GM23338 (cell line): ENCODE measurements around the gene DOCK2. TPM values are rescaled to one million over a fixed set of nuclear protein-coding genes. Genes with fewer than 3 reads are reported as not detected.

Experiments
- ATAC-seq: fragments of 200-7000 bp; cut with Tn5 transposase; 3 replicates; pipeline ENCODE4 v1.9.1; 2020
- DNase-seq: peaks from one replicate; pipeline ENCODE4 v3.0.0-alpha.2; 2015; ENCODE audit warnings: low spot score
- H2AFZ ChIP-seq: fragments of 200-600 bp; sonication (generic); 2 replicates; pipeline ENCODE4 v1.8.0; 2016; ENCODE audit warnings: antibody characterized with exemption, mild to moderate bottlenecking, moderate library complexity
- H3F3A ChIP-seq: fragments of 200-600 bp; sonication (generic); replicated peaks from 2 replicates; pipeline ENCODE4 v1.8.0; 2017; ENCODE audit warnings: antibody characterized with exemption, mixed run types, low read depth
- H3K27ac ChIP-seq: fragments of 200-600 bp; sonication (generic); 2 replicates; pipeline ENCODE4 v1.6.1; 2016; ENCODE audit warnings: low read depth
- H3K27me3 ChIP-seq: fragments of 200-600 bp; sonication (generic); 2 replicates; pipeline ENCODE4 v1.8.0; 2016; ENCODE audit warnings: mild to moderate bottlenecking, mixed run types, moderate library complexity; ENCODE audit not compliant: insufficient read depth
- H3K36me3 ChIP-seq: fragments of 200-600 bp; sonication (generic); 2 replicates; pipeline ENCODE4 v1.8.0; 2016; ENCODE audit warnings: mild to moderate bottlenecking; ENCODE audit not compliant: insufficient read depth
- H3K4me1 ChIP-seq: fragments of 200-600 bp; sonication (generic); 2 replicates; pipeline ENCODE4 v1.8.0; 2016; ENCODE audit warnings: mild to moderate bottlenecking, moderate library complexity; ENCODE audit not compliant: insufficient read depth
- H3K4me2 ChIP-seq: fragments of 200-600 bp; sonication (generic); 2 replicates; pipeline ENCODE4 v1.7.1; 2017; ENCODE audit warnings: mixed run types
- H3K4me3 ChIP-seq: fragments of 200-600 bp; sonication (generic); 2 replicates; pipeline ENCODE4 v1.6.1; 2016; ENCODE audit warnings: mixed run types
- H3K79me2 ChIP-seq: fragments of 200-600 bp; sonication (generic); replicated peaks from 2 replicates; pipeline ENCODE4 v1.8.0; 2017; ENCODE audit warnings: mild to moderate bottlenecking; ENCODE audit not compliant: insufficient read depth
- H3K9me2 ChIP-seq: fragments of 200-600 bp; sonication (generic); 2 replicates; pipeline ENCODE4 v1.8.0; 2017; ENCODE audit not compliant: insufficient read depth
- H4K20me1 ChIP-seq: fragments of 200-600 bp; sonication (generic); replicated peaks from 2 replicates; pipeline ENCODE4 v1.8.0; 2017; ENCODE audit warnings: mild to moderate bottlenecking; ENCODE audit not compliant: insufficient read depth
- H3K27ac Mint-ChIP-seq: 2 replicates; pipeline ENCODE4 v1.8.0; 2020; ENCODE audit warnings: inconsistent platforms, mild to moderate bottlenecking, moderate library complexity, mixed read lengths
- H3K27me3 Mint-ChIP-seq: 3 replicates; pipeline ENCODE4 v1.8.0; 2022; ENCODE audit warnings: low read depth, mild to moderate bottlenecking, moderate library complexity, mixed read lengths, inconsistent platforms; ENCODE audit not compliant: insufficient read depth, poor library complexity
- H3K36me3 Mint-ChIP-seq: 3 replicates; pipeline ENCODE4 v1.8.0; 2021; ENCODE audit warnings: low read depth, mild to moderate bottlenecking, inconsistent platforms, moderate library complexity, mixed read lengths
- H3K4me1 Mint-ChIP-seq: 3 replicates; pipeline ENCODE4 v1.8.0; 2020; ENCODE audit warnings: mild to moderate bottlenecking, inconsistent platforms, mixed read lengths
- H3K4me3 Mint-ChIP-seq: 3 replicates; pipeline ENCODE4 v1.8.0; 2021; ENCODE audit warnings: moderate library complexity, mild to moderate bottlenecking, inconsistent platforms, mixed read lengths
- H3K9me3 Mint-ChIP-seq: 3 replicates; pipeline ENCODE4 v1.8.0; 2020; ENCODE audit warnings: moderate library complexity, mild to moderate bottlenecking, inconsistent platforms, mixed read lengths
- CTCF ChIP-seq, 2 experiments: fragments of 200-600 bp in 1 of 2; sonication (generic) in 1 of 2; conservative IDR thresholded peaks; 2 replicates each; pipeline versions ENCODE4 v1.5.1 to v1.6.1; 2016 to 2017; ENCODE audit warnings: antibody characterized with exemption in 2 of 2, low read depth in 2 of 2, mild to moderate bottlenecking in 2 of 2, moderate library complexity in 1 of 2
- ETS1 ChIP-seq: IDR thresholded peaks from 2 replicates; pipeline ENCODE4 v1.6.1; 2016; ENCODE audit warnings: antibody characterized with exemption
- EZH2 ChIP-seq: fragments of 200-600 bp; sonication (generic); IDR thresholded peaks from one replicate; pipeline ENCODE4 v1.8.0; 2017; ENCODE audit warnings: antibody characterized with exemption, mild to moderate bottlenecking, low read depth; ENCODE audit not compliant: unreplicated experiment
- EZH2phosphoT487 ChIP-seq: fragments of 200-600 bp; sonication (generic); IDR thresholded peaks from one replicate; pipeline ENCODE4 v1.8.1; 2018; ENCODE audit warnings: antibody characterized with exemption; ENCODE audit not compliant: unreplicated experiment
- JUNB ChIP-seq: IDR thresholded peaks from one replicate; pipeline ENCODE4 v1.6.1; 2016; ENCODE audit warnings: antibody characterized with exemption; ENCODE audit not compliant: unreplicated experiment
- NANOG ChIP-seq: IDR thresholded peaks from 2 replicates; pipeline ENCODE4 v1.6.1; 2016; ENCODE audit warnings: antibody characterized with exemption, borderline replicate concordance
- POLR2AphosphoS5 ChIP-seq: IDR thresholded peaks from 2 replicates; pipeline ENCODE4 v1.6.1; 2016; ENCODE audit warnings: antibody characterized with exemption, low read depth
- REST ChIP-seq: IDR thresholded peaks from one replicate; pipeline ENCODE4 v1.6.1; 2018; ENCODE audit warnings: antibody characterized with exemption; ENCODE audit not compliant: unreplicated experiment
- STAT1 ChIP-seq: IDR thresholded peaks from one replicate; pipeline ENCODE4 v1.6.1; 2016; ENCODE audit warnings: antibody characterized with exemption; ENCODE audit not compliant: unreplicated experiment
- ZNF114 ChIP-seq: fragments of 250-450 bp; sonication (Bioruptor Pico); IDR thresholded peaks from 2 replicates; pipeline ENCODE4 v1.5.0; 2020; ENCODE audit warnings: mild to moderate bottlenecking, moderate library complexity
- ZNF462 ChIP-seq: fragments of 250-450 bp; sonication (Bioruptor Pico); IDR thresholded peaks from 2 replicates; pipeline ENCODE4 v1.5.0; 2020; ENCODE audit warnings: mild to moderate bottlenecking, moderate library complexity
- polyA plus RNA-seq: library from polyadenylated mRNA; unstranded; fragments of >200 nt; fragmentation: Nextera tagmentation; extraction: Ambion mirVana; gene quantifications from 2 replicates; pipeline ENCODE4 v1.2.1, GENCODE V29; 2016
- total RNA-seq: library from RNA; depleted of rRNA; stranded (reverse); fragments of >200 nt; shearing (Covaris generic); gene quantifications from 2 replicates; pipeline ENCODE4 v1.2.3, GENCODE V29; 2014

The DOCK2 gene
- total and polyA plus RNA-seq, 2 experiments from 2014 or later: 3.7 to 9.4 TPM

GRCh38 chr5:169670769-169671525, 33.9 kb downstream of the DOCK2 start (continued):
- no peak for TF ChIP-seq REST

GRCh38 chr5:169682026-169682425, 45.0 kb downstream of the DOCK2 start:
- DNase-seq: no peak
- TF ChIP-seq STAT1 (no peak), ZNF114 (CRISPR knock-in tag) (no peak), NANOG (no peak), EZH2 (no peak), ZNF462 (CRISPR knock-in tag) (no peak), ETS1 (no peak), JUNB (no peak), POLR2AphosphoS5 (no peak), CTCF (conservative IDR thresholded peaks at IDR 0.05; ENCODE audit: low read depth in 2 of 2) (no peak), EZH2phosphoT487 (no peak)

More at GRCh38 chr5:169682026-169682425, 45.0 kb downstream of the DOCK2 start:
- H3K4me2 ChIP-seq: no peak overlapping the region
- H3K4me1 Mint-ChIP-seq: peaks cover 3% of the 10 kb centered on the region; the same call in 1 of the 3 replicates
- H3K27ac Mint-ChIP-seq: no peak overlapping the region
- H3K4me3 ChIP-seq: no peak overlapping the region
- H3K27ac ChIP-seq: no peak overlapping the region
- no peaks in the 10 kb centered on the region for H3K27me3 Mint-ChIP-seq
- no peaks in the 10 kb centered on the region for H4K20me1 ChIP-seq
- no peak overlapping the region for H2AFZ ChIP-seq
- H3K9me3 Mint-ChIP-seq: no peaks in the 10 kb centered on the region
- H3K79me2 ChIP-seq: no peaks in the 10 kb centered on the region
- no peaks in the 10 kb centered on the region for H3K36me3 Mint-ChIP-seq
- H3F3A ChIP-seq: no peaks in the 10 kb centered on the region
- ATAC-seq: no peak
- no peaks in the 10 kb centered on the region for H3K36me3 ChIP-seq
- no peaks in the 10 kb centered on the region for H3K27me3 ChIP-seq
- no peaks in the 10 kb centered on the region for H3K9me2 ChIP-seq
- no peaks in the 10 kb centered on the region for H3K4me1 ChIP-seq
- no peak overlapping the region for H3K4me3 Mint-ChIP-seq
